GM23338 (cell line): ENCODE data around the gene KIF4A. TPM values are rescaled to one million over a fixed set of nuclear protein-coding genes. Genes with fewer than 3 reads are reported as not detected.

ENCODE experiments used
- ATAC-seq: fragments of 200-7000 bp; cut with Tn5 transposase; 3 replicates; pipeline ENCODE4 v1.9.1; 2020
- DNase-seq: peaks from one replicate; pipeline ENCODE4 v3.0.0-alpha.2; 2015; ENCODE audit warnings: low spot score
- H2AFZ ChIP-seq: fragments of 200-600 bp; sonication (generic); 2 replicates; pipeline ENCODE4 v1.8.0; 2016; ENCODE audit warnings: antibody characterized with exemption, mild to moderate bottlenecking, moderate library complexity
- H3F3A ChIP-seq: fragments of 200-600 bp; sonication (generic); replicated peaks from 2 replicates; pipeline ENCODE4 v1.8.0; 2017; ENCODE audit warnings: antibody characterized with exemption, mixed run types, low read depth
- H3K27ac ChIP-seq: fragments of 200-600 bp; sonication (generic); 2 replicates; pipeline ENCODE4 v1.6.1; 2016; ENCODE audit warnings: low read depth
- H3K27me3 ChIP-seq: fragments of 200-600 bp; sonication (generic); 2 replicates; pipeline ENCODE4 v1.8.0; 2016; ENCODE audit warnings: mild to moderate bottlenecking, mixed run types, moderate library complexity; ENCODE audit not compliant: insufficient read depth
- H3K36me3 ChIP-seq: fragments of 200-600 bp; sonication (generic); 2 replicates; pipeline ENCODE4 v1.8.0; 2016; ENCODE audit warnings: mild to moderate bottlenecking; ENCODE audit not compliant: insufficient read depth
- H3K4me1 ChIP-seq: fragments of 200-600 bp; sonication (generic); 2 replicates; pipeline ENCODE4 v1.8.0; 2016; ENCODE audit warnings: mild to moderate bottlenecking, moderate library complexity; ENCODE audit not compliant: insufficient read depth
- H3K4me2 ChIP-seq: fragments of 200-600 bp; sonication (generic); 2 replicates; pipeline ENCODE4 v1.7.1; 2017; ENCODE audit warnings: mixed run types
- H3K4me3 ChIP-seq: fragments of 200-600 bp; sonication (generic); 2 replicates; pipeline ENCODE4 v1.6.1; 2016; ENCODE audit warnings: mixed run types
- H3K79me2 ChIP-seq: fragments of 200-600 bp; sonication (generic); replicated peaks from 2 replicates; pipeline ENCODE4 v1.8.0; 2017; ENCODE audit warnings: mild to moderate bottlenecking; ENCODE audit not compliant: insufficient read depth
- H3K9me2 ChIP-seq: fragments of 200-600 bp; sonication (generic); 2 replicates; pipeline ENCODE4 v1.8.0; 2017; ENCODE audit not compliant: insufficient read depth
- H4K20me1 ChIP-seq: fragments of 200-600 bp; sonication (generic); replicated peaks from 2 replicates; pipeline ENCODE4 v1.8.0; 2017; ENCODE audit warnings: mild to moderate bottlenecking; ENCODE audit not compliant: insufficient read depth
- H3K27ac Mint-ChIP-seq: 2 replicates; pipeline ENCODE4 v1.8.0; 2020; ENCODE audit warnings: inconsistent platforms, mild to moderate bottlenecking, moderate library complexity, mixed read lengths
- H3K27me3 Mint-ChIP-seq: 3 replicates; pipeline ENCODE4 v1.8.0; 2022; ENCODE audit warnings: low read depth, mild to moderate bottlenecking, moderate library complexity, mixed read lengths, inconsistent platforms; ENCODE audit not compliant: insufficient read depth, poor library complexity
- H3K36me3 Mint-ChIP-seq: 3 replicates; pipeline ENCODE4 v1.8.0; 2021; ENCODE audit warnings: low read depth, mild to moderate bottlenecking, inconsistent platforms, moderate library complexity, mixed read lengths
- H3K4me1 Mint-ChIP-seq: 3 replicates; pipeline ENCODE4 v1.8.0; 2020; ENCODE audit warnings: mild to moderate bottlenecking, inconsistent platforms, mixed read lengths
- H3K4me3 Mint-ChIP-seq: 3 replicates; pipeline ENCODE4 v1.8.0; 2021; ENCODE audit warnings: moderate library complexity, mild to moderate bottlenecking, inconsistent platforms, mixed read lengths
- H3K9me3 Mint-ChIP-seq: 3 replicates; pipeline ENCODE4 v1.8.0; 2020; ENCODE audit warnings: moderate library complexity, mild to moderate bottlenecking, inconsistent platforms, mixed read lengths
- CTCF ChIP-seq, 2 experiments: fragments of 200-600 bp in 1 of 2; sonication (generic) in 1 of 2; conservative IDR thresholded peaks; 2 replicates each; pipeline versions ENCODE4 v1.5.1 to v1.6.1; 2016 to 2017; ENCODE audit warnings: antibody characterized with exemption in 2 of 2, low read depth in 2 of 2, mild to moderate bottlenecking in 2 of 2, moderate library complexity in 1 of 2
- EZH2 ChIP-seq: fragments of 200-600 bp; sonication (generic); IDR thresholded peaks from one replicate; pipeline ENCODE4 v1.8.0; 2017; ENCODE audit warnings: antibody characterized with exemption, mild to moderate bottlenecking, low read depth; ENCODE audit not compliant: unreplicated experiment
- EZH2phosphoT487 ChIP-seq: fragments of 200-600 bp; sonication (generic); IDR thresholded peaks from one replicate; pipeline ENCODE4 v1.8.1; 2018; ENCODE audit warnings: antibody characterized with exemption; ENCODE audit not compliant: unreplicated experiment
- JUNB ChIP-seq: IDR thresholded peaks from one replicate; pipeline ENCODE4 v1.6.1; 2016; ENCODE audit warnings: antibody characterized with exemption; ENCODE audit not compliant: unreplicated experiment
- NANOG ChIP-seq: IDR thresholded peaks from 2 replicates; pipeline ENCODE4 v1.6.1; 2016; ENCODE audit warnings: antibody characterized with exemption, borderline replicate concordance
- REST ChIP-seq: IDR thresholded peaks from one replicate; pipeline ENCODE4 v1.6.1; 2018; ENCODE audit warnings: antibody characterized with exemption; ENCODE audit not compliant: unreplicated experiment
- ZNF331 ChIP-seq: fragments of 250-450 bp; sonication (Bioruptor Pico); IDR thresholded peaks from 2 replicates; pipeline ENCODE4 v1.5.0; 2020; ENCODE audit warnings: low read depth, mild to moderate bottlenecking, moderate library complexity
- ZNF462 ChIP-seq: fragments of 250-450 bp; sonication (Bioruptor Pico); IDR thresholded peaks from 2 replicates; pipeline ENCODE4 v1.5.0; 2020; ENCODE audit warnings: mild to moderate bottlenecking, moderate library complexity
- polyA plus RNA-seq: library from polyadenylated mRNA; unstranded; fragments of >200 nt; fragmentation: Nextera tagmentation; extraction: Ambion mirVana; gene quantifications from 2 replicates; pipeline ENCODE4 v1.2.1, GENCODE V29; 2016
- total RNA-seq: library from RNA; depleted of rRNA; stranded (reverse); fragments of >200 nt; shearing (Covaris generic); gene quantifications from 2 replicates; pipeline ENCODE4 v1.2.3, GENCODE V29; 2014

KIF4A gene
- total and polyA plus RNA-seq, 2 experiments from 2014 or later, result 21.5 to 27.6 TPM

GRCh38 chrX:70427365-70427764 lies 137.5 kb downstream of the KIF4A start (continued):
- TF ChIP-seq ZNF462 (CRISPR knock-in tag) (no peak), REST (no peak), NANOG (no peak), ZNF331 (CRISPR knock-in tag) (no peak)

GRCh38 chrX:70429759-70430158 lies 139.9 kb downstream of the KIF4A start:
- no peak for TF ChIP-seq EZH2
- no peak for TF ChIP-seq JUNB
- no peak for TF ChIP-seq ZNF331 (CRISPR knock-in tag)
- TF ChIP-seq EZH2phosphoT487, result no peak
- TF ChIP-seq CTCF (conservative IDR thresholded peaks at IDR 0.05; ENCODE audit: low read depth in 2 of 2), result no peak
- no peak for TF ChIP-seq NANOG
- ATAC-seq, result no peak
- no peaks in the 10 kb centered on the region for H3K9me3 Mint-ChIP-seq

More at GRCh38 chrX:70429759-70430158, 139.9 kb downstream of the KIF4A start:
- Mint-ChIP-seq H3K36me3 (peaks cover 36% of the 10 kb centered on the region), H3K27me3 (peaks cover 2% of the 10 kb centered on the region), H3K4me1 (peaks cover 13% of the 10 kb centered on the region; the same call in 2 of the 3 replicates), H3K4me3 (no peak overlapping the region), H3K27ac (no peak overlapping the region)
- Histone ChIP-seq H3K79me2 (no peaks in the 10 kb centered on the region), H3K4me3 (no peak overlapping the region), H4K20me1 (no peaks in the 10 kb centered on the region), H3K4me1 (no peaks in the 10 kb centered on the region), H3F3A (no peaks in the 10 kb centered on the region), H3K27me3 (no peaks in the 10 kb centered on the region), H2AFZ (no peak overlapping the region), H3K4me2 (no peak overlapping the region), H3K9me2 (no peaks in the 10 kb centered on the region), H3K27ac (no peak overlapping the region), H3K36me3 (no peaks in the 10 kb centered on the region)
- no peak for DNase-seq
